GM10248 (cell line): ENCODE measurements around the gene LRFN2.

Experiments used
- CTCF ChIA-PET: fragments of 300-600 bp; sonication (Branson Sonifier 250); formaldehyde crosslinking; extraction: SDS; loops from one replicate; lab custom pipeline; 2021; ENCODE audit warnings: antibody characterized with exemption; lab: Yijun Ruan, JAX
- POLR2A ChIA-PET: fragments of 350-650 bp; sonication (Branson Sonifier 250); formaldehyde crosslinking; extraction: SDS; loops from one replicate; lab custom pipeline; 2020; ENCODE audit warnings: antibody characterized with exemption; lab: Yijun Ruan, JAX
- DNase-seq: peaks from one replicate; pipeline ENCODE4 v3.0.0; 2012; ENCODE audit errors: extremely low spot score
- CTCF ChIP-seq: IDR thresholded peaks from 2 replicates; pipeline ENCODE4 v1.5.1; 2012; ENCODE audit warnings: mild to moderate bottlenecking, low read depth; ENCODE audit errors: extremely low read depth, missing control alignments, control extremely low read depth

Gene LRFN2

GRCh38 chr6:40472353-40472752 lies 114.8 kb downstream of the LRFN2 start:
- TF ChIP-seq CTCF, result no peak
- CTCF ChIA-PET, result interaction anchor here (1.2 kb wide), 1 partner anchor 15 kb away, joined by 4 read pairs; no protein-coding TSS in a partner anchor
- DNase-seq, result no peak
- POLR2A ChIA-PET, result no interaction called here

- CTCF ChIA-PET, result interaction anchor here (1.0 kb wide), 1 partner anchor 7 kb away, joined by 3 read pairs; no protein-coding TSS in a partner anchor
- no peak for DNase-seq
- POLR2A ChIA-PET, result no interaction called here
- no peak for TF ChIP-seq CTCF
Observed at GRCh38 chr6:40471243-40471642, 115.9 kb downstream of the LRFN2 start.

GRCh38 chr6:40469323-40469722 lies 117.8 kb downstream of the LRFN2 start:
- no peak for DNase-seq
- ChIA-PET CTCF (no interaction called here), POLR2A (no interaction called here)
- no peak for TF ChIP-seq CTCF

- CTCF ChIA-PET, result no interaction called here
- DNase-seq, result no peak
- POLR2A ChIA-PET, result no interaction called here
- TF ChIP-seq CTCF, result no peak
Observed at GRCh38 chr6:40466986-40467539, 120.1 kb downstream of the LRFN2 start.

GRCh38 chr6:40461643-40462042 lies 125.5 kb downstream of the LRFN2 start:
- no peak for TF ChIP-seq CTCF
- ChIA-PET POLR2A (no interaction called here), CTCF (no interaction called here)
- DNase-seq, result no peak

GRCh38 chr6:40460380-40460779 lies 126.8 kb downstream of the LRFN2 start:
- ChIA-PET CTCF (no interaction called here), POLR2A (no interaction called here)
- no peak for TF ChIP-seq CTCF
- no peak for DNase-seq

GRCh38 chr6:40457261-40457660 lies 129.9 kb downstream of the LRFN2 start:
- ChIA-PET CTCF (interaction anchor here (1.1 kb wide), 1 partner anchor 15 kb away, joined by 4 read pairs; no protein-coding TSS in a partner anchor), POLR2A (no interaction called here)
- TF ChIP-seq CTCF, result no peak
- no peak for DNase-seq
